MM.1S (cell line): ENCODE results near the gene DPP6.
A peak's percentile ranks its signal among the peaks of the same experiment; 100 is the strongest.

Experiments
- DNase-seq: peaks from one replicate; pipeline ENCODE4 v3.0.0-alpha.2; 2015
- H2AFZ ChIP-seq: fragments of 300-600 bp; sonication (generic); 2 replicates; pipeline ENCODE4 v1.6.0; 2016; ENCODE audit warnings: antibody characterized with exemption, low read length
- H3F3A ChIP-seq: fragments of 300-600 bp; sonication (generic); 2 replicates; pipeline ENCODE4 v1.6.1; 2016; ENCODE audit warnings: mild to moderate bottlenecking, antibody characterized with exemption, low read length, moderate library complexity, mixed read lengths; ENCODE audit not compliant: insufficient read depth
- H3K27ac ChIP-seq: fragments of 300-600 bp; sonication (generic); 2 replicates; pipeline ENCODE4 v1.5.1; 2016; ENCODE audit warnings: mild to moderate bottlenecking, low read length
- H3K27me3 ChIP-seq: fragments of 300-600 bp; sonication (generic); replicated peaks from 2 replicates; pipeline ENCODE4 v1.6.0; 2016; ENCODE audit warnings: low read length; ENCODE audit not compliant: insufficient read depth
- H3K36me3 ChIP-seq: fragments of 300-600 bp; sonication (generic); replicated peaks from 2 replicates; pipeline ENCODE4 v1.6.1; 2016; ENCODE audit warnings: mild to moderate bottlenecking, low read length, mixed read lengths; ENCODE audit not compliant: insufficient read depth
- H3K4me1 ChIP-seq: fragments of 300-600 bp; sonication (generic); 2 replicates; pipeline ENCODE4 v1.6.1; 2016; ENCODE audit warnings: low read length, mixed read lengths
- H3K4me2 ChIP-seq: fragments of 300-600 bp; sonication (generic); 2 replicates; pipeline ENCODE4 v1.6.0; 2016; ENCODE audit warnings: low read depth, low read length
- H3K4me3 ChIP-seq: fragments of 300-600 bp; sonication (generic); 2 replicates; pipeline ENCODE4 v1.5.1; 2016; ENCODE audit warnings: low read length, mixed read lengths
- H3K79me2 ChIP-seq: fragments of 300-600 bp; sonication (generic); 2 replicates; pipeline ENCODE4 v1.6.1; 2016; ENCODE audit warnings: mixed run types, low read length, mixed read lengths
- H3K9ac ChIP-seq: fragments of 300-600 bp; sonication (generic); 2 replicates; pipeline ENCODE4 v1.6.1; 2016; ENCODE audit warnings: low read length, mixed read lengths
- H3K9me2 ChIP-seq: fragments of 300-600 bp; sonication (generic); replicated peaks from 2 replicates; pipeline ENCODE4 v1.6.1; 2016; ENCODE audit warnings: mild to moderate bottlenecking, low read length, mixed read lengths; ENCODE audit not compliant: insufficient read depth
- H3K9me3 ChIP-seq: fragments of 300-600 bp; sonication (generic); replicated peaks from 2 replicates; pipeline ENCODE4 v1.6.1; 2016; ENCODE audit warnings: mild to moderate bottlenecking, low read length, mixed read lengths; ENCODE audit not compliant: insufficient read depth
- H4K20me1 ChIP-seq: fragments of 300-600 bp; sonication (generic); 2 replicates; pipeline ENCODE4 v1.6.1; 2016; ENCODE audit warnings: mild to moderate bottlenecking, low read length, moderate library complexity, mixed read lengths; ENCODE audit not compliant: insufficient read depth
- CTCF ChIP-seq: fragments of 300-600 bp; sonication (generic); IDR thresholded peaks from 2 replicates; pipeline ENCODE4 v1.5.1; 2016; ENCODE audit warnings: antibody characterized with exemption, low read length, mixed read lengths
- EZH2 ChIP-seq: fragments of 300-600 bp; sonication (generic); optimal IDR thresholded peaks from 2 replicates; pipeline ENCODE3; 2017; ENCODE audit warnings: low read depth, mild to moderate bottlenecking, antibody characterized with exemption, low read length, mixed read lengths
- EZH2phosphoT487 ChIP-seq: fragments of 300-600 bp; sonication (generic); IDR thresholded peaks from 2 replicates; pipeline ENCODE4 v1.6.1; 2018; ENCODE audit warnings: antibody characterized with exemption, low read length

Gene DPP6

GRCh38 chr7:154540596-154540995 lies 488.4 kb downstream of the DPP6 start:
- H3K4me3 ChIP-seq = peak overlapping the region; percentile 21; the same call in 1 of the 2 replicates
- TF ChIP-seq EZH2phosphoT487 = no peak
- no peak for TF ChIP-seq CTCF
- no peak for TF ChIP-seq EZH2

GRCh38 chr7:154541606-154542005 lies 489.4 kb downstream of the DPP6 start:
- TF ChIP-seq EZH2phosphoT487 = no peak
- TF ChIP-seq CTCF = no peak
- TF ChIP-seq EZH2 = no peak
- Histone ChIP-seq H3K4me2 (no peak overlapping the region), H2AFZ (no peak overlapping the region), H3K36me3 (no peaks in the 10 kb centered on the region), H3K9me2 (no peaks in the 10 kb centered on the region), H3K4me3 (no peak overlapping the region), H3K27me3 (no peaks in the 10 kb centered on the region), H3K4me1 (no peaks in the 10 kb centered on the region), H3K9ac (no peak overlapping the region), H4K20me1 (no peaks in the 10 kb centered on the region), H3K27ac (no peak overlapping the region), H3K79me2 (no peaks in the 10 kb centered on the region), H3K9me3 (no peaks in the 10 kb centered on the region), H3F3A (peaks cover 10% of the 10 kb centered on the region; the same call in 1 of the 2 replicates)
- no peak for DNase-seq

More at GRCh38 chr7:154540596-154540995, 488.4 kb downstream of the DPP6 start:
- H3F3A ChIP-seq = peaks cover 10% of the 10 kb centered on the region; the same call in 1 of the 2 replicates
- H3K9me2 ChIP-seq = no peaks in the 10 kb centered on the region
- no peak overlapping the region for H3K27ac ChIP-seq
- no peaks in the 10 kb centered on the region for H3K36me3 ChIP-seq
- no peaks in the 10 kb centered on the region for H3K9me3 ChIP-seq
- H4K20me1 ChIP-seq = no peaks in the 10 kb centered on the region
- H3K4me2 ChIP-seq = peak overlapping the region; percentile 34
- no peaks in the 10 kb centered on the region for H3K4me1 ChIP-seq
- no peak overlapping the region for H2AFZ ChIP-seq
- no peaks in the 10 kb centered on the region for H3K27me3 ChIP-seq
- peak; percentile 58 for DNase-seq
- no peak overlapping the region for H3K9ac ChIP-seq
- no peaks in the 10 kb centered on the region for H3K79me2 ChIP-seq

GRCh38 chr7:154546946-154547587 lies 494.9 kb downstream of the DPP6 start:
- no peak overlapping the region for H2AFZ ChIP-seq
- no peaks in the 10 kb centered on the region for H3K9me2 ChIP-seq
- no peak overlapping the region for H3K4me3 ChIP-seq
- no peaks in the 10 kb centered on the region for H3K4me1 ChIP-seq
- no peaks in the 10 kb centered on the region for H3K27me3 ChIP-seq
- H3K9me3 ChIP-seq = no peaks in the 10 kb centered on the region
- DNase-seq = no peak
- no peak overlapping the region for H3K4me2 ChIP-seq
- no peaks in the 10 kb centered on the region for H3F3A ChIP-seq
- no peaks in the 10 kb centered on the region for H3K79me2 ChIP-seq
- no peak for TF ChIP-seq CTCF
- no peak for TF ChIP-seq EZH2
- no peak for TF ChIP-seq EZH2phosphoT487
- no peak overlapping the region for H3K27ac ChIP-seq
- H3K36me3 ChIP-seq = no peaks in the 10 kb centered on the region
- no peaks in the 10 kb centered on the region for H4K20me1 ChIP-seq
- no peak overlapping the region for H3K9ac ChIP-seq
